Body of pancreas (tissue), 4 donors: Measurements from ENCODE around the gene ZNF622.

Source experiments
- POLR2A ChIP-seq, 3 donors: fragments of 450-650 bp; IDR thresholded peaks; one replicate each; pipeline ENCODE4 v1.6.1; 2016; ENCODE audit warnings: antibody characterized with exemption in 3 of 3, mild to moderate bottlenecking in 2 of 3
- TF ChIP-seq, protein P1 (sequence below), 7 experiments: fragments of 450-650 bp in 4 of 7; fragments of 200-600 bp in 3 of 7; sonication (generic) in 3 of 7; IDR thresholded peaks; one replicate each; pipeline ENCODE4 v1.5.1; 2016 to 2019; ENCODE audit warnings: antibody characterized with exemption in 7 of 7

DNA sequence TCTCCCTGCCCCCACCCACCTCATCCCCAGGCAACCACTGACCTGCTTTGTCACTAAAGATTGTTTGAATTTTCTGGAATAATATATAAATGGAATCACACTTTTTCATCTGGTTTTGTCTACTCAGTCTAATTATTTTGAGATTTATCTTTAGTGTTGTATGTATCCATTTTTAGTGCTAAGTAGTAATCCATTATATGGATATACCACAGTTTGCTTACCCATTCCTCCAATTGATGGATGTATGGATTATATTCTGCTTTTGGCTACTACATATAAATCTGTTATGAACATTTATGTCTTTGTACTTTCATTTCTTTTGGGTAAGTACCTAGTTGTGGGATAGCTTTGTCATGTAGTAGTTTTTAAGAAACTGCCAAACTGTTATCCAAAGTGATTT lies 14.5 kb upstream of the ZNF622 start:
- TF ChIP-seq, protein P1, sequence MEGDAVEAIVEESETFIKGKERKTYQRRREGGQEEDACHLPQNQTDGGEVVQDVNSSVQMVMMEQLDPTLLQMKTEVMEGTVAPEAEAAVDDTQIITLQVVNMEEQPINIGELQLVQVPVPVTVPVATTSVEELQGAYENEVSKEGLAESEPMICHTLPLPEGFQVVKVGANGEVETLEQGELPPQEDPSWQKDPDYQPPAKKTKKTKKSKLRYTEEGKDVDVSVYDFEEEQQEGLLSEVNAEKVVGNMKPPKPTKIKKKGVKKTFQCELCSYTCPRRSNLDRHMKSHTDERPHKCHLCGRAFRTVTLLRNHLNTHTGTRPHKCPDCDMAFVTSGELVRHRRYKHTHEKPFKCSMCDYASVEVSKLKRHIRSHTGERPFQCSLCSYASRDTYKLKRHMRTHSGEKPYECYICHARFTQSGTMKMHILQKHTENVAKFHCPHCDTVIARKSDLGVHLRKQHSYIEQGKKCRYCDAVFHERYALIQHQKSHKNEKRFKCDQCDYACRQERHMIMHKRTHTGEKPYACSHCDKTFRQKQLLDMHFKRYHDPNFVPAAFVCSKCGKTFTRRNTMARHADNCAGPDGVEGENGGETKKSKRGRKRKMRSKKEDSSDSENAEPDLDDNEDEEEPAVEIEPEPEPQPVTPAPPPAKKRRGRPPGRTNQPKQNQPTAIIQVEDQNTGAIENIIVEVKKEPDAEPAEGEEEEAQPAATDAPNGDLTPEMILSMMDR (IDR thresholded peaks at IDR 0.05) = no peak
- no peak for TF ChIP-seq POLR2A (IDR thresholded peaks at IDR 0.05)
